K562 (cell line): ENCODE results near the gene LMBR1L. TPM values are rescaled to one million over a fixed set of nuclear protein-coding genes. Genes with fewer than 3 reads are reported as not detected.

Experiments used
- BDP1 ChIP-seq: IDR thresholded peaks from 3 replicates; pipeline ENCODE4 v1.6.1; 2011; ENCODE audit not compliant: insufficient read length, insufficient read depth
- CHD4 ChIP-seq: fragments of 200-600 bp; sonication (generic); IDR thresholded peaks from 3 replicates; pipeline ENCODE4 v1.6.1; 2012; ENCODE audit warnings: low read depth, mild to moderate bottlenecking, mixed read lengths, low read length, inconsistent platforms; ENCODE audit not compliant: insufficient read depth, insufficient replicate concordance, poor library complexity, severe bottlenecking
- ESRRB ChIP-seq: fragments of 250-450 bp; sonication (Bioruptor Pico); IDR thresholded peaks from 2 replicates; pipeline ENCODE4 v1.5.0; 2020; ENCODE audit warnings: mild to moderate bottlenecking, moderate library complexity, borderline replicate concordance
- ETV1 ChIP-seq: fragments of 450-650 bp; conservative IDR thresholded peaks from 2 replicates; pipeline ENCODE4 v1.6.1; 2016; ENCODE audit warnings: missing genetic modification characterization, control low read depth, low read depth, missing compliant biosample characterization
- HDAC1 ChIP-seq, 2 experiments: fragments of 450-650 bp; IDR thresholded peaks; 2 replicates each; pipeline ENCODE4 v1.6.1; 2016 to 2017; ENCODE audit warnings: inconsistent platforms in 1 of 2, mild to moderate bottlenecking in 1 of 2, moderate library complexity in 1 of 2
- HDAC2 ChIP-seq: fragments of 450-650 bp; IDR thresholded peaks from 2 replicates; pipeline ENCODE4 v1.6.1; 2016; ENCODE audit warnings: mild to moderate bottlenecking
- MCM5 ChIP-seq: fragments of 450-650 bp; IDR thresholded peaks from 2 replicates; pipeline ENCODE4 v1.6.1; 2016; ENCODE audit warnings: low read depth
- NFE2L1 ChIP-seq: fragments of 450-650 bp; IDR thresholded peaks from 2 replicates; pipeline ENCODE4 v1.6.1; 2016; ENCODE audit warnings: missing genetic modification characterization, low read depth, mild to moderate bottlenecking, missing compliant biosample characterization, moderate library complexity, borderline replicate concordance
- NFRKB ChIP-seq: fragments of 450-650 bp; IDR thresholded peaks from 2 replicates; pipeline ENCODE4 v1.6.1; 2016; ENCODE audit warnings: low read depth
- NR2C1 ChIP-seq, 2 experiments: fragments of 450-650 bp; IDR thresholded peaks; 2 replicates each; pipeline ENCODE4 v1.6.1; 2017; ENCODE audit warnings: mild to moderate bottlenecking in 2 of 2, antibody characterized with exemption in 1 of 2, inconsistent platforms in 1 of 2, missing compliant biosample characterization in 1 of 2, missing genetic modification characterization in 1 of 2
- NR2C2 ChIP-seq, 2 experiments: fragments of 200-800 bp in 1 of 2; sonication (Bioruptor generic) in 1 of 2; sonication (generic) in 1 of 2; formaldehyde crosslinking in 1 of 2; IDR thresholded peaks; 2 replicates each; pipeline versions ENCODE4 v1.6.1 to v1.8.0; 2016 to 2022; ENCODE audit warnings: mild to moderate bottlenecking in 1 of 2, missing compliant biosample characterization in 1 of 2, missing genetic modification characterization in 1 of 2, missing genetic modification reagents in 1 of 2
- RAD21 ChIP-seq, 2 experiments: fragments of 250-450 bp in 1 of 2; fragments of 450-650 bp in 1 of 2; sonication (Bioruptor Pico) in 1 of 2; formaldehyde crosslinking in 1 of 2; IDR thresholded peaks in 1 of 2; conservative IDR thresholded peaks in 1 of 2; 2 replicates each; pipeline versions ENCODE4 v1.4.0 to v1.8.0; 2020 to 2022; ENCODE audit warnings: mild to moderate bottlenecking in 2 of 2, moderate library complexity in 1 of 2
- RBM17 ChIP-seq: fragments of 200-400 bp; formaldehyde crosslinking; IDR thresholded peaks from 2 replicates; pipeline ENCODE4 v1.6.1; 2017; ENCODE audit warnings: low read depth, mild to moderate bottlenecking, low read length, borderline replicate concordance
- SMARCC2 ChIP-seq: fragments of 450-650 bp; IDR thresholded peaks from 2 replicates; pipeline ENCODE4 v1.6.1; 2017; ENCODE audit warnings: antibody characterized with exemption, moderate library complexity, mild to moderate bottlenecking, low read depth
- SRSF9 ChIP-seq: fragments of 200-400 bp; formaldehyde crosslinking; IDR thresholded peaks from 2 replicates; pipeline ENCODE4 v1.6.1; 2017; ENCODE audit warnings: low read depth, low read length, borderline replicate concordance
- ZNF212 ChIP-seq: fragments of 450-650 bp; formaldehyde crosslinking; IDR thresholded peaks from 2 replicates; pipeline ENCODE4 v1.4.0; 2020; ENCODE audit warnings: mild to moderate bottlenecking
- ZNF217 ChIP-seq: sonication (generic); formaldehyde crosslinking; IDR thresholded peaks from 2 replicates; pipeline ENCODE4 v1.8.0; 2022; ENCODE audit warnings: mild to moderate bottlenecking, missing genetic modification reagents
- ZNF347 ChIP-seq: fragments of 450-650 bp; formaldehyde crosslinking; IDR thresholded peaks from 2 replicates; pipeline ENCODE4 v1.4.0; 2020; ENCODE audit warnings: low read depth, mild to moderate bottlenecking, moderate library complexity
- ZNF695 ChIP-seq: fragments of 450-650 bp; formaldehyde crosslinking; IDR thresholded peaks from 2 replicates; pipeline ENCODE4 v1.4.0; 2020; ENCODE audit warnings: mild to moderate bottlenecking, moderate library complexity
- ZZZ3 ChIP-seq: fragments of 450-650 bp; IDR thresholded peaks from 2 replicates; pipeline ENCODE4 v1.6.1; 2016; ENCODE audit warnings: antibody characterized with exemption, mild to moderate bottlenecking, moderate library complexity
- polyA plus RNA-seq, 8 experiments: library from polyadenylated mRNA; depleted of rRNA in 4 of 8; stranded (reverse) in 5 of 8; unstranded in 3 of 8; fragments of >200 nt; fragmentation: Nextera tagmentation in 2 of 8; fragmentation: Illumina TruSeq in 1 of 8; extraction: Ambion mirVana in 2 of 8; extraction: Trizol in 1 of 8; gene quantifications; 2 replicates each; pipeline versions ENCODE4 v1.2.1 to v1.2.3, GENCODE V29; 2011 to 2014; ENCODE audit warnings: inconsistent platforms in 1 of 8, missing spikeins in 1 of 8
- total RNA-seq, 7 experiments: library from RNA; depleted of rRNA in 6 of 7; stranded (reverse); fragments of >200 nt in 6 of 7; fragmentation: Illumina TruSeq in 2 of 7; extraction: Trizol in 2 of 7; gene quantifications; 2 replicates each; pipeline versions ENCODE4 v1.2.1 to v1.2.3, GENCODE V29; 2011 to 2021; ENCODE audit warnings: low replicate concordance in 1 of 7
- TF ChIP-seq, protein P1 (sequence below): fragments of 250-450 bp; sonication (Bioruptor Pico); IDR thresholded peaks from 2 replicates; pipeline ENCODE4 v1.8.0; 2021; ENCODE audit warnings: mild to moderate bottlenecking, moderate library complexity
- TF ChIP-seq, protein P2 (sequence below): sonication (generic); formaldehyde crosslinking; IDR thresholded peaks from 2 replicates; pipeline ENCODE4 v1.8.1; 2023; ENCODE audit warnings: missing genetic modification reagents, mild to moderate bottlenecking, borderline replicate concordance

The LMBR1L gene
- total and polyA plus RNA-seq, 9 of the 15 experiments (the other 6 are each of a cell fraction or from before 2014, with no cell fraction given) = 2.5 to 57.0 (median 31.1) TPM

DNA sequence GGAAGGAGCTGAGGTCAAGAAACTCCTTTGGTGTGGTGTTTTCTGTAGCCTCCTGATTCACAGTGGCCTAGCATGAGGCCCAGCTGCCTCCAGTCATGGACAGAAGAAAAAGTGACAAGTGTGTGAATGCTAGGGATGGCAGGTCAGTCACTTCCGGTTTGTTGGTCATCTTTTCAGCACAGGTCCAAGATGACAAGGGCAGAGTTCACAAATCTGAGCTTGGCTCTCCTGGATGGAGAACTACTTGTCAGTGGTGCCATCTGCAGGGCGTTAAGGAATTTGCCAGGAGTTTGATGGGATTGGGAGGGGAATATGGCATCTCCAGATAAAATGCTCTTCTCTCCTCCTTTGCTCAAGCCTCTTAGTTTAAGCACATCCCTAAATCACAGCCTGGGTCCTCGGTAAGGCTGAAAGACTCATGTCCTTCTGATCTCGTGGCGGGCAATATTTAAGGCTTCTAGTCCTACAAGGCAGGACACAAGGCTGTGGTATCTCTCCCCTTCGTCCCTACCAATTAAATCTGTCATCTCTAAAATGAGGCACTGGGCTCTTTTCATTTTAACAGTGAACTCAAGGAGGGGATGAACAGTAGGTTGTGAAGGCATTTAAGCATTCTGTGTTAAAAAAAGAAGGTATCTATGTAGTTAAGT is 10.5 kb upstream of the LMBR1L start (continued):
- TF ChIP-seq, protein P1, sequence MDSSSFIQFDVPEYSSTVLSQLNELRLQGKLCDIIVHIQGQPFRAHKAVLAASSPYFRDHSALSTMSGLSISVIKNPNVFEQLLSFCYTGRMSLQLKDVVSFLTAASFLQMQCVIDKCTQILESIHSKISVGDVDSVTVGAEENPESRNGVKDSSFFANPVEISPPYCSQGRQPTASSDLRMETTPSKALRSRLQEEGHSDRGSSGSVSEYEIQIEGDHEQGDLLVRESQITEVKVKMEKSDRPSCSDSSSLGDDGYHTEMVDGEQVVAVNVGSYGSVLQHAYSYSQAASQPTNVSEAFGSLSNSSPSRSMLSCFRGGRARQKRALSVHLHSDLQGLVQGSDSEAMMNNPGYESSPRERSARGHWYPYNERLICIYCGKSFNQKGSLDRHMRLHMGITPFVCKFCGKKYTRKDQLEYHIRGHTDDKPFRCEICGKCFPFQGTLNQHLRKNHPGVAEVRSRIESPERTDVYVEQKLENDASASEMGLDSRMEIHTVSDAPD (CRISPR knock-in tag) = no peak
- TF ChIP-seq HDAC1 (IDR thresholded peaks at IDR 0.05) = peak in 1 of 2 experiments; percentile 61; a peak in 1 of 4 replicates
- TF ChIP-seq ZNF347 = no peak
- no peak for TF ChIP-seq SRSF9
- no peak for TF ChIP-seq ZNF212
- TF ChIP-seq NFRKB = no peak
- TF ChIP-seq RAD21 (CRISPR knock-in tag; conservative IDR thresholded peaks at IDR 0.05 in 1 of 2, IDR thresholded peaks at IDR 0.05 in 1 of 2) = peak in 1 of 2 experiments; percentile 78; a peak in 3 of 4 replicates
- no peak for TF ChIP-seq CHD4
- TF ChIP-seq HDAC2 = peak; percentile 66; the same call in 1 of the 2 replicates
- no peak for TF ChIP-seq SMARCC2
- TF ChIP-seq NR2C1 (IDR thresholded peaks at IDR 0.05) = peak; percentile 72
- TF ChIP-seq NR2C1 (tag; IDR thresholded peaks at IDR 0.05) = peak; percentile 88
- TF ChIP-seq RBM17 = no peak
- peak; percentile 59 for TF ChIP-seq ETV1 (tag)
- TF ChIP-seq ZZZ3 = no peak
- TF ChIP-seq, protein P2, sequence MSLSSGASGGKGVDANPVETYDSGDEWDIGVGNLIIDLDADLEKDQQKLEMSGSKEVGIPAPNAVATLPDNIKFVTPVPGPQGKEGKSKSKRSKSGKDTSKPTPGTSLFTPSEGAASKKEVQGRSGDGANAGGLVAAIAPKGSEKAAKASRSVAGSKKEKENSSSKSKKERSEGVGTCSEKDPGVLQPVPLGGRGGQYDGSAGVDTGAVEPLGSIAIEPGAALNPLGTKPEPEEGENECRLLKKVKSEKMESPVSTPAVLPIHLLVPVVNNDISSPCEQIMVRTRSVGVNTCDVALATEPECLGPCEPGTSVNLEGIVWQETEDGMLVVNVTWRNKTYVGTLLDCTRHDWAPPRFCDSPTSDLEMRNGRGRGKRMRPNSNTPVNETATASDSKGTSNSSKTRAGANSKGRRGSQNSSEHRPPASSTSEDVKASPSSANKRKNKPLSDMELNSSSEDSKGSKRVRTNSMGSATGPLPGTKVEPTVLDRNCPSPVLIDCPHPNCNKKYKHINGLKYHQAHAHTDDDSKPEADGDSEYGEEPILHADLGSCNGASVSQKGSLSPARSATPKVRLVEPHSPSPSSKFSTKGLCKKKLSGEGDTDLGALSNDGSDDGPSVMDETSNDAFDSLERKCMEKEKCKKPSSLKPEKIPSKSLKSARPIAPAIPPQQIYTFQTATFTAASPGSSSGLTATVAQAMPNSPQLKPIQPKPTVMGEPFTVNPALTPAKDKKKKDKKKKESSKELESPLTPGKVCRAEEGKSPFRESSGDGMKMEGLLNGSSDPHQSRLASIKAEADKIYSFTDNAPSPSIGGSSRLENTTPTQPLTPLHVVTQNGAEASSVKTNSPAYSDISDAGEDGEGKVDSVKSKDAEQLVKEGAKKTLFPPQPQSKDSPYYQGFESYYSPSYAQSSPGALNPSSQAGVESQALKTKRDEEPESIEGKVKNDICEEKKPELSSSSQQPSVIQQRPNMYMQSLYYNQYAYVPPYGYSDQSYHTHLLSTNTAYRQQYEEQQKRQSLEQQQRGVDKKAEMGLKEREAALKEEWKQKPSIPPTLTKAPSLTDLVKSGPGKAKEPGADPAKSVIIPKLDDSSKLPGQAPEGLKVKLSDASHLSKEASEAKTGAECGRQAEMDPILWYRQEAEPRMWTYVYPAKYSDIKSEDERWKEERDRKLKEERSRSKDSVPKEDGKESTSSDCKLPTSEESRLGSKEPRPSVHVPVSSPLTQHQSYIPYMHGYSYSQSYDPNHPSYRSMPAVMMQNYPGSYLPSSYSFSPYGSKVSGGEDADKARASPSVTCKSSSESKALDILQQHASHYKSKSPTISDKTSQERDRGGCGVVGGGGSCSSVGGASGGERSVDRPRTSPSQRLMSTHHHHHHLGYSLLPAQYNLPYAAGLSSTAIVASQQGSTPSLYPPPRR (CRISPR knock-in tag) = no peak
- TF ChIP-seq ZNF695 (CRISPR knock-in tag) = no peak
- no peak for TF ChIP-seq NFE2L1 (tag)
- no peak for TF ChIP-seq NR2C2 (CRISPR knock-in tag; IDR thresholded peaks at IDR 0.05)
- peak; percentile 89 for TF ChIP-seq NR2C2 (tag; IDR thresholded peaks at IDR 0.05)
- no peak for TF ChIP-seq ESRRB (CRISPR knock-in tag)
- no peak for TF ChIP-seq ZNF217 (CRISPR knock-in tag)
- no peak for TF ChIP-seq MCM5
- no peak for TF ChIP-seq BDP1
